ENCODE results near the gene CPEB1.
"Not testable (repeated sequence)": the region's sequence is repeated elsewhere in the genome, so short reads cannot be mapped to it uniquely, and the experiment has no call there.

The CPEB1 gene

DNA sequence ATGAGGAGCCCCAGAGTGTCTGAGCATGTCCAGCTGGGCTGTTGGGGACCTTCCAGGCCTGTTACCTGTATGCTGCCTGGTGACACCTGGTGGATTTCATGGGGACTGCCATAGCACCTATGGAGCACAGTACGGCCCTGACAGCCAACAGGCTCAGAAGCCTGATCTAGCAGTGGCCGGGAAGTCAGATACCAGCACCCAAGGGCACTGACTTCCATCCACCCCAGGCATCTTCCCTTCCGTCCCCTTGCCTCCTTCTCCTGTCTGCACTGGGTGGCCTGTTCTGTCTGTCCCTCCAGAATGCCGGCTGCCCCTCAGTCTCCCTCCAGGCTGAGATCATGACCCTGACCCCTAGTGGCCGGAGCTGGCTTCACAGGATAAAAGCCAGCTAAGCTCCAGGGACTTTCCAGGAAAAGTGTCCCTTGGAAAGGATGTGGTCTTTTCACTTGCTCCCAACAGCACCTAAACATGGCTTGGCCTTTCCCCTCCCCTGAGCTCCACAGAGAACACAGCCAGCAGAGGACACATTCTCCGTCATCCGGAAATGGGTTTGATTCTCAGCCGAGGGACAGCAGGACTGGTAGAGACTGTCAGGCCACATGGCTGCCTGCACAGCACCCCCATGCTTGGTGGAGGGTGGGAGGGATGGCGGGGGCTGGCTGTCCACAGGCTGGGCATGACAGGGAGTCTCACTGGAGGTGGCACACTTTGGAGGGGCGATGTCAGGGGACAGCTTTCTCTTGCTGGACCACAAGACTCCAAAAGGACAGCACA is 116.4 kb downstream of the CPEB1 start:
- DNase-seq (ENCODE audit: low read depth in 2 of 2, low spot score in 1 of 2): peak; percentile 27 to 39

DNA sequence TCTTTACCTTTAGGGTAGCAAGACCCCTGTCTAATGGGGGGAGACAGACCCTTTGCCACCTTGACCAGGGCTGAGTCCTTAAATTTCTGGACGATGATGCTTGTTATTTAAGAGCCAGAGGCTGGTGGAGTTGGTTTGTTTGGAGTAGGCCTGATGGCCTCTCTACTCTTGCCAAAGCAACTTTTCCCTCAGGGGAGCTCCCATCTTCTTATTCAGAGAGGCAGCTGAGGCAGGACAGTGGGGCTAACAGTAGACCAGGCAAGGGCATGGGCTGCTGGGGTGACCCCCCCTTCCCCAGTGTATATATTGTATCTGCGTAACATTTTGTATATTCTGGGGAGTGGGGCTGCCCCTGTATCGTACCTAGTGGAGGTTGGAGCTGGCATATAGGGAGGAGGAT is 117.2 kb downstream of the CPEB1 start:
- DNase-seq (ENCODE audit: low read depth in 2 of 2, low spot score in 1 of 2): no peak

DNA sequence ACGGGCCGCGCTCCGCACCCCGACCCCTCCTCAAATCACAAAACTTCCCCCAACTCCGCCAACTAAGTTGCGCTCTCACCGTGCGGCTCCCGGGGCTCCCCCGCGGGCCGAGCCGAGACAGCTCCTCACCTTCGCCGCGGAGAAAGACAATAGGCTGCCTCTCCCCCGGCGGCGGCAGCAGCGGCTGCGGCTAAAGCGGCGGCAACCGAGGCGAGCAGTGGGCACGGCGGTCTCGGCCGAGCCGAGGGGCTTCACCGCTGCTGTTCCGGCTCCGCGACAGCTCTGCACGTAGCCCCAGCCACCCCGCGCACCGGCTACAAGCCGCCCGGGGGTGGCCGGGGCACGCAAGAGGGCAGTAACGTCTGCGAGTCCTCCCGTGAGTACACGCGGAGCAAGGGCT is 133.6 kb downstream of the CPEB1 start:
- not testable (repeated sequence) for DNase-seq (ENCODE audit: low read depth in 2 of 2, low spot score in 1 of 2)

DNA sequence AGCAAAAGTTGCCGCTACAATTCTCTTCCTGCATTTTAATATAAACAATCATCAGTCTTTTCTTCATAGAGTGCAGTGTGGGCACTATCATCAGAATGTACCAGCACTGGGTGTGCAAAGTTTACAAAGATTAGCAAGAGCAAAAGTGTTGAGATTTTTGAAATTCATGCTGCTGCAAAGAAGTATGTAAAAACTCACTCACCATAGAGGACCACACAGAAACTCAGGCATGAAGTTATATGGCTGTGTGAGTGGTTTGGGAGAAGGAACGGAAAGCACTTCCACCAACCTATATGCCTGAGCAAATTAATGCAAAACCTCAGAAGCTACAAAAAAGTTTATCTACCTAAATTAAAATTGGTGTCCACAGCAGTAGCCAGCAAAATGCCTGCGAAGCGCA is 139.5 kb downstream of the CPEB1 start:
- DNase-seq (ENCODE audit: low read depth in 2 of 2, low spot score in 1 of 2): not testable (repeated sequence)

DNA sequence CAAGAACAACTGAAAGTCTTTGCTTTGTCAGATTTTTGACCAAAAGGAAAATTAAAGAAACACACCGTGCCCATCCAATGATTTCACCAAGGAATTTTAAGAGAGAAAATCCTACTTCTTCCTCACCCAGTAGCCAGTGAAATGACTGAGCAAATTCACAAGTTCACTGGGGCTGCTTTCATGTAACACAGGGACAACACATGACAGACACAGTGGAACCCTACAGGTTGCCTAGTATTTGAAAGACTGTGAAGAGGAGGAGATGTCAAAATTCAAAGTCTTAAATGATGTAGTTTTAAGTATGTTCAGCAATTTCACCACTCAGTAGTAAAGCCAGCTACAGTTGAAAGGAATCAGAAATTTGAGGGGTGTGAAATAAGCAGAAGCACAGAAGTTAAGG is 140.1 kb downstream of the CPEB1 start:
- not testable (repeated sequence) for DNase-seq (ENCODE audit: low read depth in 2 of 2, low spot score in 1 of 2)

DNA sequence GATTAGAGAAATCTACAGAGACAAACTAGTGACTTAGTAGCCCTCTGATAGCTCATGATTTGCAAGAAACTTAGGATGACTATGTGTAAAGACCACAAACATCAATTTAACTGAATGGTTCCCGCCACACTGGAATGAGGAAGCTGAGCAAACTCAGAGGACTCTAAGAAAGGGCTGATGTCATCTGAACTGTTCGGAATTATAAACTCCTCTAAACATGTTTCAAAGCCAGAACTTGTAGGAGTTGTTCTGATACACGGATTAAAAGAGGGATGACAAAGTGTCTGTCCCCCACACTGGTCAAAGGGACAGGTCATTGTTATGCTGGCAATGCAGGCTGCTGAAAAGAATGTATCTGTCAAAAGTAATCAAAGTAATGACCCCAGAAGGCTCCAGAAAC is 141.3 kb downstream of the CPEB1 start:
- DNase-seq (ENCODE audit: low read depth in 2 of 2, low spot score in 1 of 2): not testable (repeated sequence)

DNA sequence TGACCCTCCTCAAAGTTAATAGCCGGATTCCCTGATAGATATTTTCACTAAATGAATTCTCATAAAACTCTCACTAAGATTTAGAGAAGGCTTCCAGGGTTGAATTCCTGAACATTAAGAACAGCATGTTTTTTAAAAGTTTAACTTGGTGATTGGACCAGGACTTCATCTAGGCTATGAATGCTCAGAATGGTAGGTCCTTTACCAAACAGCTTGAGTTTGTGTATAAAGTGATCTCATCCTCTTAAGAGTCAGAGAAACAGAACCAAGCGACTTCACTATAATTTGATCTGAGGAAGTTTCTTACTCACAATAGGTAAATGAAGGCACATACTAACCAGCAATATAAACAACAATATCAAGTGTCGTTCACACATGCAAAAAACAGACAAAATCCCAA is 143.1 kb downstream of the CPEB1 start:
- DNase-seq (ENCODE audit: low read depth in 2 of 2, low spot score in 1 of 2): not testable (repeated sequence)

DNA sequence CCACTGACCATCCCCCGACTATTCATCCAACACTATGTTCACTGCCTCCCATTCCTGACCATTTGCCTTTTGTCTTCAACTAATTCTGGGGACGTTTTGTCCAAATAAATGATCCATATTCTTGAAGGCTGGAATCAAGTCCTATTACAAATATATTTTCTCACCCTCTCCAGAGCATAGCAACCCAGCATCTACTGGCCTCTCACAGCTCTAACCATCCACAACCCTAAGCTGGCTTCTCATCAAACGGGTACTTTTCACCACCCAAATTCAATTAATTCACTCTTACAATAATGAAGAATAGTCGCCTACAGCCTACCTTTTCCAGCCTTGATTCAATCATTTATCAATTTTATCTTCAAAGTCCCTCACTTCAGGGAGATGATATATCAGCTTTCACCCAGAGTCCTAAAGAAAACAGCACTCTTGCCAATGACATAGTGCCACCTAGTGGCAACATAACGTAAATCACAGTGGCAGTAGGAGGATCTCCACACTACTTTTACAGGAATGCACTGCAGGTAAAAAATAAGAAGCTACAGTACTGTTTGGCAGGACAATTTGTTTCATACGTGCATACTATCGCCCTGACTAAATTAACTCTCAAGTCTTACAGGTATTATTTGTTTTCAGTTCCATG is 144.3 kb downstream of the CPEB1 start:
- not testable (repeated sequence) for DNase-seq (ENCODE audit: low read depth in 2 of 2, low spot score in 1 of 2)

DNA sequence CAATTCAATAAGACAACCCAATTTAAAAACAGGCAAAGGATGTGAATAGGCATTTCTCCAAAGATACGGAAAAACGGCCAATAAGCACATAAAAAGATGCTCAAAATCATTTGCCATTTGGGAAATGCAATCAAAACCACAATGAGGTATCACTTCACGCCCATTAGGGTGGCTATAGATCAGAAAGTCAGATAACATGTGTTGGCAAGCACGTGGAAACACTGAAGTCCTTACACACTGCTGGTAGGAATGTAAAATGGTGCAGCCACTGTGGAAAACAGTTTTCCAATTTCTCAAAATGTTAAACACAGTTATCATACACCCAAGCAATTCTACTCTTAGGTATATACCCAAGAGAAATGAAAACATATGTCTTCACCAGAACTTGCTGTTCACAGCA is 146.4 kb downstream of the CPEB1 start:
- DNase-seq (ENCODE audit: low read depth in 2 of 2, low spot score in 1 of 2): not testable (repeated sequence)

DNA sequence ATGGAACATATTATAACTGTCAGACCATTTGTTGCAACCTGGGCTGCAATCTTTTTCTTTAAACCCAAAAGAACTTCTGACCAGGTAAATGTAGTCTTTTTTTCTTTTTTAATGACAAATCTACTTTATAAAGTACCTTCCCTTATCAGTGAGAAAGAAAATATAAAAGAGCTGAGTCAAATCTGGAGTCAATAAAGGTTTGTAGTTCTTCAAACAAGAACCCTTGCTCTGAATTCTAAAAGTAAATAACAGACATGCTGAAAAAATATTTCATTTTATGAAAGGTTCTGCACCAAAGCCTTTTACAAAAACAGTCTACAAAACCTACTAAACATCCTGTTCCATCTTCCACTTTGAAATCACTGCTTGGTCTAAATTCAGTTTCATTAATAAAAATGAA is 149.2 kb downstream of the CPEB1 start:
- not testable (repeated sequence) for DNase-seq (ENCODE audit: low read depth in 2 of 2, low spot score in 1 of 2)
